A549 (cell line): ENCODE measurements around the gene SPATA6L. TPM values are rescaled to one million over a fixed set of nuclear protein-coding genes. Genes with fewer than 3 reads are reported as not detected.

Source experiments
- ATAC-seq, 2 experiments: fragments of 200-7000 bp in 1 of 2; fragments of >200 bp in 1 of 2; cut with Nextera tagmentation in 1 of 2; cut with Tn5 transposase in 1 of 2; 3 replicates each; pipeline versions ENCODE4 v1.8.0 to v1.9.1; 2018 to 2020; ENCODE audit warnings: mild to moderate bottlenecking in 1 of 2, moderate library complexity in 1 of 2
- CTCF ChIA-PET: fragments of 300-600 bp; sonication (Branson Sonifier 250); formaldehyde crosslinking; extraction: SDS; loops from one replicate; lab custom pipeline; 2021; ENCODE audit warnings: antibody characterized with exemption, inconsistent platforms; lab: Yijun Ruan, JAX
- POLR2A ChIA-PET: fragments of 350-600 bp; formaldehyde crosslinking; extraction: SDS; loops from one replicate; lab custom pipeline; 2021; ENCODE audit warnings: antibody characterized with exemption, inconsistent platforms; lab: Yijun Ruan, JAX
- DNase-seq, 2 experiments: peaks; one replicate each; pipeline versions ENCODE4 v3.0.0 to v3.0.0-alpha.2; 2011 to 2016; ENCODE audit warnings: low read depth in 1 of 2, low spot score in 1 of 2
- FAIRE-seq: peaks from 2 replicates; lab custom pipeline; 2011; peaks lifted over from hg19 to GRCh38; lab: Jason Lieb, UNC
- H3K27ac ChIP-seq, 2 experiments: fragments of >200 bp; sonication (Bioruptor Twin); formaldehyde crosslinking; 3 replicates each; pipeline ENCODE4 v1.5.1; 2016 to 2017
- H3K4me1 ChIP-seq: fragments of >200 bp; sonication (Bioruptor Twin); formaldehyde crosslinking; 3 replicates; pipeline ENCODE4 v1.6.1; 2016
- H3K4me2 ChIP-seq: fragments of >200 bp; sonication (Bioruptor Twin); formaldehyde crosslinking; 3 replicates; pipeline ENCODE4 v1.6.1; 2016
- H3K4me3 ChIP-seq: fragments of >200 bp; sonication (Bioruptor Twin); formaldehyde crosslinking; 3 replicates; pipeline ENCODE4 v1.5.1; 2016
- H3K9me3 ChIP-seq: fragments of >200 bp; sonication (Bioruptor Twin); formaldehyde crosslinking; 3 replicates; pipeline ENCODE4 v1.6.1; 2016
- CEBPB ChIP-seq, 2 experiments: fragments of >200 bp in 1 of 2; sonication (Bioruptor Twin) in 1 of 2; formaldehyde crosslinking in 1 of 2; IDR thresholded peaks; 2 replicates each; pipeline ENCODE4 v1.6.1; 2012 to 2016
- CHD2 ChIP-seq: fragments of 150-350 bp; IDR thresholded peaks from 2 replicates; pipeline ENCODE4 v1.6.1; 2014; ENCODE audit warnings: low read length; ENCODE audit not compliant: partially characterized antibody
- CHD4 ChIP-seq: fragments of 200-600 bp; sonication (generic); IDR thresholded peaks from 2 replicates; pipeline ENCODE4 v1.6.1; 2016; ENCODE audit warnings: antibody characterized with exemption, mild to moderate bottlenecking, borderline replicate concordance
- EP300 ChIP-seq, 2 experiments: fragments of >200 bp; sonication (Bioruptor Twin); formaldehyde crosslinking; IDR thresholded peaks; 2 replicates in 1 of 2; 3 replicates in 1 of 2; pipeline ENCODE4 v1.6.1; 2016 to 2017
- FOSL2 ChIP-seq, 2 experiments: fragments of 450-650 bp in 1 of 2; fragments of >200 bp in 1 of 2; sonication (Bioruptor Twin) in 1 of 2; formaldehyde crosslinking; IDR thresholded peaks; 2 replicates each; pipeline versions ENCODE4 v1.5.0 to v1.6.1; 2016 to 2020; ENCODE audit warnings: mild to moderate bottlenecking in 1 of 2, moderate library complexity in 1 of 2
- HMGXB4 ChIP-seq: fragments of 250-450 bp; sonication (Bioruptor Pico); IDR thresholded peaks from 2 replicates; pipeline ENCODE4 v1.5.0; 2021; ENCODE audit warnings: mild to moderate bottlenecking, moderate library complexity, borderline replicate concordance
- KDM5A ChIP-seq: fragments of 200-600 bp; sonication (generic); IDR thresholded peaks from 2 replicates; pipeline ENCODE4 v1.6.1; 2016; ENCODE audit warnings: antibody characterized with exemption, mild to moderate bottlenecking
- MAX ChIP-seq: IDR thresholded peaks from 2 replicates; pipeline ENCODE4 v1.6.1; 2012
- NR3C1 ChIP-seq: fragments of >200 bp; sonication (Bioruptor Twin); formaldehyde crosslinking; IDR thresholded peaks from 3 replicates; pipeline ENCODE4 v1.6.1; 2017
- PBX3 ChIP-seq: IDR thresholded peaks from 2 replicates; pipeline ENCODE4 v1.6.1; 2012
- RCOR1 ChIP-seq: fragments of 150-350 bp; IDR thresholded peaks from 2 replicates; pipeline ENCODE4 v1.6.1; 2014; ENCODE audit warnings: antibody characterized with exemption, low read length, low read depth
- RNF2 ChIP-seq: fragments of 200-600 bp; sonication (generic); IDR thresholded peaks from 2 replicates; pipeline ENCODE4 v1.6.1; 2016; ENCODE audit warnings: low read depth, mild to moderate bottlenecking, antibody characterized with exemption, moderate library complexity, borderline replicate concordance
- SMC3 ChIP-seq: fragments of >200 bp; sonication (Bioruptor Twin); formaldehyde crosslinking; IDR thresholded peaks from 3 replicates; pipeline ENCODE4 v1.6.1; 2018; ENCODE audit warnings: inconsistent platforms
- TFCP2L1 ChIP-seq: fragments of 250-450 bp; sonication (Bioruptor Pico); IDR thresholded peaks from 2 replicates; pipeline ENCODE4 v1.5.0; 2021; ENCODE audit warnings: mild to moderate bottlenecking
- TP53 ChIP-seq: fragments of 250-450 bp; sonication (Bioruptor Pico); IDR thresholded peaks from 2 replicates; pipeline ENCODE4 v1.5.0; 2021; ENCODE audit warnings: mild to moderate bottlenecking, moderate library complexity
- ZNF302 ChIP-seq: fragments of 250-450 bp; sonication (Bioruptor Pico); IDR thresholded peaks from 2 replicates; pipeline ENCODE4 v1.9.0; 2021; ENCODE audit warnings: inconsistent platforms, mild to moderate bottlenecking, moderate library complexity
- ZSCAN20 ChIP-seq: fragments of 250-450 bp; sonication (Bioruptor Pico); IDR thresholded peaks from 2 replicates; pipeline ENCODE4 v1.8.0; 2022; ENCODE audit warnings: mild to moderate bottlenecking, moderate library complexity
- WGBS: methylation state at CpG from one replicate; pipeline ENCODE4 v1.1.6; 2017; ENCODE audit errors: missing lambda C conversion rate; 5-methylcytosine and 5-hydroxymethylcytosine counted together
- polyA plus RNA-seq, 4 experiments: library from polyadenylated mRNA; depleted of rRNA in 3 of 4; stranded (reverse); fragments of >200 nt; fragmentation: RNase III in 1 of 4; extraction: RNeasy Plus Mini Kit Qiagen cat#74134 plus additional on column Dnase treatment in 1 of 4; gene quantifications; 2 replicates in 3 of 4; 3 replicates in 1 of 4; pipeline ENCODE4 v1.2.3, GENCODE V29; 2011 to 2017

SPATA6L gene
- polyA plus RNA-seq, 2 of the 4 experiments (the other 2 are of a cell fraction) = 0.99 to 6.6 TPM

GRCh38 chr9:4603830-4604229 is 62.5 kb downstream of the SPATA6L start:
- CTCF ChIA-PET = interaction anchor here (0.8 to 2.7 kb wide), 8 partner anchors 10 to 220 kb away, joined by 3 to 11 read pairs (median 4); no protein-coding TSS in a partner anchor

GRCh38 chr9:4600368-4600767 is 65.9 kb downstream of the SPATA6L start:
- 78% methylated on average over 1 of the region's 1 CpG for WGBS

More at GRCh38 chr9:4603830-4604229, 62.5 kb downstream of the SPATA6L start:
- TF ChIP-seq EP300 (IDR thresholded peaks at IDR 0.05) = no peak
- TF ChIP-seq FOSL2 (IDR thresholded peaks at IDR 0.05) = no peak
- no peak for TF ChIP-seq FOSL2 (CRISPR knock-in tag; IDR thresholded peaks at IDR 0.05)
- no peak for TF ChIP-seq HMGXB4
- TF ChIP-seq TFCP2L1 (CRISPR knock-in tag) = no peak
- TF ChIP-seq PBX3 = no peak
- no peak for TF ChIP-seq CHD2
- no peak for TF ChIP-seq CEBPB (IDR thresholded peaks at IDR 0.05)
- no peak for TF ChIP-seq RNF2
- no peak for TF ChIP-seq CHD4
- TF ChIP-seq ZSCAN20 (CRISPR knock-in tag) = no peak
- TF ChIP-seq KDM5A = no peak
- TF ChIP-seq SMC3 = no peak
- TF ChIP-seq ZNF302 (CRISPR knock-in tag) = no peak
- no peak overlapping the region for H3K4me3 ChIP-seq
- POLR2A ChIA-PET = no interaction called here
- H3K27ac ChIP-seq = no peak overlapping the region
- H3K4me2 ChIP-seq = no peak overlapping the region
- WGBS = 82% methylated on average over 5 of the region's 5 CpGs
- ATAC-seq (no peak), DNase-seq (no peak), FAIRE-seq (no peak)
- no peaks in the 10 kb centered on the region for H3K9me3 ChIP-seq
- no peaks in the 10 kb centered on the region for H3K4me1 ChIP-seq

GRCh38 chr9:4596165-4596922 is 69.9 kb downstream of the SPATA6L start:
- 73% methylated on average over 11 of the region's 11 CpGs for WGBS
- POLR2A ChIA-PET = no interaction called here
- no peak overlapping the region for H3K4me2 ChIP-seq
- no peaks in the 10 kb centered on the region for H3K4me1 ChIP-seq
- DNase-seq (no peak), ATAC-seq (no peak), FAIRE-seq (no peak)
- no peaks in the 10 kb centered on the region for H3K9me3 ChIP-seq
- no peak overlapping the region for H3K27ac ChIP-seq
- no peak overlapping the region for H3K4me3 ChIP-seq
- CTCF ChIA-PET = interaction anchor here (0.7 to 2.2 kb wide), 2 partner anchors 8 to 44 kb away, joined by 3 to 5 read pairs; no protein-coding TSS in a partner anchor
- TF ChIP-seq TP53 (CRISPR knock-in tag) = no peak
- TF ChIP-seq RCOR1 = no peak
- no peak for TF ChIP-seq MAX
- TF ChIP-seq, all 56 proteins: peak for 0

More at GRCh38 chr9:4600368-4600767, 65.9 kb downstream of the SPATA6L start:
- no peak for FAIRE-seq
- no peaks in the 10 kb centered on the region for H3K9me3 ChIP-seq
- no peak for DNase-seq
- POLR2A ChIA-PET = no interaction called here
- ATAC-seq = no peak
- no peak overlapping the region for H3K27ac ChIP-seq
- H3K4me2 ChIP-seq = no peak overlapping the region
- H3K4me3 ChIP-seq = no peak overlapping the region
- no peaks in the 10 kb centered on the region for H3K4me1 ChIP-seq
- TF ChIP-seq NR3C1 = no peak
- CTCF ChIA-PET = no interaction called here
